K562 (cell line): ENCODE results near the gene CCR5AS.

Experiments
- ATF1 ChIP-seq, 2 experiments: fragments of 450-650 bp in 1 of 2; IDR thresholded peaks; 2 replicates each; pipeline ENCODE4 v1.6.1; 2016; ENCODE audit warnings: missing compliant biosample characterization in 1 of 2, missing genetic modification characterization in 1 of 2
- ATF4 ChIP-seq: fragments of 450-650 bp; formaldehyde crosslinking; IDR thresholded peaks from 2 replicates; pipeline ENCODE4 v1.4.0; 2022; ENCODE audit warnings: mild to moderate bottlenecking, moderate library complexity
- DEAF1 ChIP-seq: fragments of 450-650 bp; formaldehyde crosslinking; IDR thresholded peaks from 2 replicates; pipeline ENCODE4 v1.4.0; 2020; ENCODE audit warnings: mild to moderate bottlenecking, moderate library complexity
- ELF1 ChIP-seq: fragments of 200-800 bp; sonication (Bioruptor generic); IDR thresholded peaks from 2 replicates; pipeline ENCODE4 v1.6.1; 2016; ENCODE audit warnings: missing genetic modification characterization, missing compliant biosample characterization
- ESRRB ChIP-seq: fragments of 250-450 bp; sonication (Bioruptor Pico); IDR thresholded peaks from 2 replicates; pipeline ENCODE4 v1.5.0; 2020; ENCODE audit warnings: mild to moderate bottlenecking, moderate library complexity, borderline replicate concordance
- FOXO4 ChIP-seq: fragments of 450-650 bp; formaldehyde crosslinking; IDR thresholded peaks from 2 replicates; pipeline ENCODE4 v1.4.0; 2020; ENCODE audit warnings: mild to moderate bottlenecking, moderate library complexity
- FUS ChIP-seq: fragments of 200-400 bp; formaldehyde crosslinking; optimal IDR thresholded peaks from 2 replicates; pipeline ENCODE3; 2017; ENCODE audit warnings: low read depth, low read length
- HMG20A ChIP-seq: fragments of 450-650 bp; formaldehyde crosslinking; conservative IDR thresholded peaks from 2 replicates; pipeline ENCODE4 v1.4.0; 2020; ENCODE audit warnings: mild to moderate bottlenecking, mixed read lengths
- KDM2B ChIP-seq: fragments of 250-450 bp; sonication (Bioruptor Pico); IDR thresholded peaks from 2 replicates; pipeline ENCODE4 v1.8.0; 2021; ENCODE audit warnings: mild to moderate bottlenecking, moderate library complexity
- MXI1 ChIP-seq: IDR thresholded peaks from 2 replicates; pipeline ENCODE4 v1.6.1; 2011; ENCODE audit warnings: low read depth, mild to moderate bottlenecking, improper control_type of control experiment, low read length
- PBX2 ChIP-seq, 2 experiments: IDR thresholded peaks in 1 of 2; conservative IDR thresholded peaks in 1 of 2; 2 replicates each; pipeline ENCODE4 v1.6.1; 2016; ENCODE audit warnings: low read depth in 2 of 2, mild to moderate bottlenecking in 1 of 2, missing compliant biosample characterization in 1 of 2, missing genetic modification characterization in 1 of 2, moderate library complexity in 1 of 2
- PYGO2 ChIP-seq: fragments of 450-650 bp; IDR thresholded peaks from 2 replicates; pipeline ENCODE4 v1.6.1; 2016; ENCODE audit warnings: mild to moderate bottlenecking, missing genetic modification characterization, moderate library complexity, missing compliant biosample characterization
- RBFOX2 ChIP-seq: fragments of 200-400 bp; formaldehyde crosslinking; IDR thresholded peaks from 2 replicates; pipeline ENCODE4 v1.6.1; 2017; ENCODE audit warnings: low read depth, mild to moderate bottlenecking, low read length, moderate library complexity
- SMARCC2 ChIP-seq: fragments of 450-650 bp; IDR thresholded peaks from 2 replicates; pipeline ENCODE4 v1.6.1; 2017; ENCODE audit warnings: antibody characterized with exemption, moderate library complexity, mild to moderate bottlenecking, low read depth
- ZNF140 ChIP-seq: fragments of 250-450 bp; sonication (Bioruptor Pico); IDR thresholded peaks from 2 replicates; pipeline ENCODE4 v1.8.0; 2021; ENCODE audit warnings: moderate library complexity, mild to moderate bottlenecking, inconsistent platforms
- ZNF143 ChIP-seq: sonication (generic); formaldehyde crosslinking; IDR thresholded peaks from 2 replicates; pipeline ENCODE4 v1.9.0; 2022; ENCODE audit warnings: mild to moderate bottlenecking, missing genetic modification reagents
- ZNF398 ChIP-seq: fragments of 250-450 bp; sonication (Bioruptor Pico); IDR thresholded peaks from 2 replicates; pipeline ENCODE4 v1.8.0; 2021; ENCODE audit warnings: moderate library complexity, mild to moderate bottlenecking, inconsistent platforms
- ZNF431 ChIP-seq: sonication (generic); formaldehyde crosslinking; IDR thresholded peaks from 2 replicates; pipeline ENCODE4 v1.8.0; 2022; ENCODE audit warnings: mild to moderate bottlenecking, missing genetic modification reagents
- ZNF589 ChIP-seq: fragments of 200-800 bp; sonication (Bioruptor generic); IDR thresholded peaks from 2 replicates; pipeline ENCODE4 v1.6.1; 2016; ENCODE audit warnings: low read depth, missing genetic modification characterization, missing compliant biosample characterization
- TF ChIP-seq, protein P1 (sequence below): fragments of 250-450 bp; sonication (Bioruptor Pico); IDR thresholded peaks from 2 replicates; pipeline ENCODE4 v1.8.0; 2022; ENCODE audit warnings: moderate library complexity, mild to moderate bottlenecking, inconsistent platforms

CCR5AS gene

DNA sequence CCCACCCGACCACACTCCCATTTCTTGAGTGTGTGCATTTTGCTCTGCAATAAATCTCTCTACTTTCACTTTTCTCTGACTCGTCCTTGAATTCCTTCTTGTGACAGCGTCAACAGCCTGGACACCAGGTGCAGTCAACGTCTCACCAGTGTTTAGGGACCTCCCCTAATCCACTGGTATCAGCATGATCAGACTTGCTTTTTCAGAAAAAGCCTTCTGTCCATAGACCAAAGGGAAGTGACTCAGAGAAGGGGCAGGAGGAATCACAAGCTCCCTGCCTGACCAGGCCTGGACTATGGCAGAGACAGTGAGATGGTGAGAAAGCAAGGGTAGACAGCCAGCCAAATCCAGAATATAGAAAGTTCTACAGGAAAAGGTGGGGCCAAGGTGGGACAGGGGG, 20.7 kb downstream of the CCR5AS start (continued):
- TF ChIP-seq FOXO4 (no peak), ZNF140 (no peak), RBFOX2 (no peak), ZNF431 (CRISPR knock-in tag) (no peak), ZNF143 (CRISPR knock-in tag) (no peak), ESRRB (CRISPR knock-in tag) (no peak), PBX2 (CRISPR knock-in tag; IDR thresholded peaks at IDR 0.05; ENCODE audit: low read depth) (no peak), PBX2 (tag; conservative IDR thresholded peaks at IDR 0.05; ENCODE audit: low read depth) (peak; percentile 92), ATF1 (CRISPR knock-in tag; IDR thresholded peaks at IDR 0.05) (no peak), ATF1 (tag; IDR thresholded peaks at IDR 0.05) (peak; percentile 51), HMG20A (CRISPR knock-in tag) (no peak), ELF1 (tag) (no peak), ZNF589 (peak; percentile 68; the same call in 1 of the 2 replicates), ATF4 (CRISPR knock-in tag) (no peak), KDM2B (CRISPR knock-in tag) (no peak), PYGO2 (tag) (no peak), FUS (no peak), MXI1 (no peak), SMARCC2 (peak; percentile 41; the same call in 1 of the 2 replicates), ZNF398 (no peak), DEAF1 (CRISPR knock-in tag) (no peak)
- TF ChIP-seq, protein P1, sequence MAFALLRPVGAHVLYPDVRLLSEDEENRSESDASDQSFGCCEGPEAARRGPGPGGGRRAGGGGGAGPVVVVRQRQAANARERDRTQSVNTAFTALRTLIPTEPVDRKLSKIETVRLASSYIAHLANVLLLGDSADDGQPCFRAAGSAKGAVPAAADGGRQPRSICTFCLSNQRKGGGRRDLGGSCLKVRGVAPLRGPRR = no peak
